Esophagus squamous epithelium (tissue), 5 donors: ENCODE measurements around the gene MFNG. TPM values are rescaled to one million over a fixed set of nuclear protein-coding genes. Genes with fewer than 3 reads are reported as not detected.

ENCODE experiments used
- DNase-seq: peaks from one replicate; lab custom pipeline; 2025; lab: John Stamatoyannopoulos, UW
- H3K27ac ChIP-seq, 4 donors: fragments of 200-600 bp; sonication (generic); one replicate each; pipeline ENCODE4 v1.5.1; 2016 to 2019; ENCODE audit warnings: mild to moderate bottlenecking in 1 of 4
- H3K27me3 ChIP-seq, 4 donors: fragments of 200-600 bp; sonication (generic); 1 replicate in 3 of 4; 2 replicates in 1 of 4; pipeline versions ENCODE4 v1.5.1 to v1.6.0; 2017 to 2021; ENCODE audit warnings: antibody characterized with exemption in 1 of 4
- H3K36me3 ChIP-seq, 3 donors: fragments of 200-600 bp; sonication (generic); one replicate each; pipeline ENCODE4 v1.5.1; 2016 to 2019
- H3K4me1 ChIP-seq, 3 donors: fragments of 200-600 bp; sonication (generic); one replicate each; pipeline ENCODE4 v1.5.1; 2017 to 2019
- H3K4me3 ChIP-seq, 4 donors: fragments of 200-600 bp; sonication (generic); 1 replicate in 3 of 4; 2 replicates in 1 of 4; pipeline ENCODE4 v1.5.1; 2016 to 2019; ENCODE audit warnings: mild to moderate bottlenecking in 2 of 4, moderate library complexity in 1 of 4
- H3K9me3 ChIP-seq, 3 donors: fragments of 200-600 bp; sonication (generic); one replicate each; pipeline ENCODE4 v1.5.1; 2016 to 2019
- CTCF ChIP-seq, 6 experiments: fragments of 450-650 bp in 4 of 6; fragments of 200-600 bp in 2 of 6; sonication (generic) in 2 of 6; IDR thresholded peaks; one replicate each; pipeline ENCODE4 v1.5.1; 2016 to 2019; ENCODE audit warnings: antibody characterized with exemption in 6 of 6, mild to moderate bottlenecking in 4 of 6, moderate library complexity in 4 of 6
- POLR2A ChIP-seq, 4 donors: fragments of 450-650 bp; IDR thresholded peaks; one replicate each; pipeline ENCODE4 v1.6.1; 2017; ENCODE audit warnings: antibody characterized with exemption in 4 of 4, mild to moderate bottlenecking in 4 of 4, moderate library complexity in 3 of 4
- WGBS, 2 donors: methylation state at CpG; one replicate each; pipeline ENCODE4 v1.1.5; 2018; 5-methylcytosine and 5-hydroxymethylcytosine counted together
- intact Hi-C: fragments of 100-400 bp; cut with DNase I; formaldehyde crosslinking; loops from one replicate; pipeline ENCODE4 v1.15.0; 2022
- total RNA-seq, 4 donors: library from RNA; depleted of rRNA; stranded (reverse); fragments of >200 nt; gene quantifications; one replicate each; pipeline ENCODE4 v1.1.0, GENCODE V29; 2016
- donor health status: DM: yes; HTN: yes; CAD: no.

MFNG gene
- total RNA-seq, 4 donors from 2014 or later = 3.8 to 10.3 (median 7.9) TPM

DNA sequence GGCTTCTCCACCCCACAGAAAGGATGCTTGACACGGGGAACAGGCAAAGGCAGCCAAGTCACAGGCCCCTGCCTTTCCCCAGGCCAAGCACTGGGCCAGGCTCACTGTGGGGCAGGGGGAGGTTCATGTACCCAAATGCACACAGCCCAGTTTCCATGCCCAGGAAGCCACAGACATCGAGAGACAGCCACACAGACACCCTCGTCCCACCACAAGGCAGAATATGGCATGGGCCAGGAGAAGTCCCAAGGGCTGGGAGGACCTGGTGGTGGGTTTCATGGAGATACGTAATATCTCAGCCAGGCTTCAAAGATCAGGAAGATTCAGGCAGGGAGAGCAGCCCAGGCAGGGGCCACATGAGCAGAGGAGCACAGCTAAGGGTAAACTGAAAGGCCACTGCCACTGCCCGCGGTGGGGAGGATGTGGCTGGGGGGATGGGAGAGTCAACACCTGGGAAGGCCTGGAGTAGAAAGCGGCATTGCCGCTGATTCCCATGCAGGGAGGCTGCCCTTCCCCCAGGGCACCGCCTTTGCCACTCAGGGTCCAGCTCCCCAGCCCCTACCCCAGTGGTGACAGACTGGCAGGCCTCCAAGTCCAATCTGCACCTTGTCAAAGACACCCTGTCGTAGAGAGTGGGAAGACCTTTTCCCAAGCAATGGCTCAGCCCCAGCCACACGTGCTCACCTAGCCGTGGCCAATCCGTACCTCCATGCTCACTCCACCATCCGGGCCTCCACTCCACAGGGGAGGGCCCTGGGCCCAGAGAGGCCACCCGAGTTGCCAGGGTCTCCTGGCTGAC lies 2.4 kb upstream of the MFNG start:
- TF ChIP-seq CTCF (IDR thresholded peaks at IDR 0.05) (no peak), POLR2A (IDR thresholded peaks at IDR 0.05) (no peak)
- Histone ChIP-seq H3K36me3 (peaks cover 0 to 25% (median 0%) of the 10 kb centered on the region in 3 donors), H3K4me1 (peaks cover 5 to 26% (median 19%) of the 10 kb centered on the region in 3 donors), H3K9me3 (no peaks in the 10 kb centered on the region), H3K27me3 (peaks cover 0 to 28% (median 0%) of the 10 kb centered on the region in 4 donors), H3K4me3 (no peak overlapping the region), H3K27ac (no peak overlapping the region)
- 74 to 79% methylated on average over 6 to 11 of the region's 15 CpGs for WGBS, 2 donors
- DNase-seq = no peak
- intact Hi-C loops = no loop called here

DNA sequence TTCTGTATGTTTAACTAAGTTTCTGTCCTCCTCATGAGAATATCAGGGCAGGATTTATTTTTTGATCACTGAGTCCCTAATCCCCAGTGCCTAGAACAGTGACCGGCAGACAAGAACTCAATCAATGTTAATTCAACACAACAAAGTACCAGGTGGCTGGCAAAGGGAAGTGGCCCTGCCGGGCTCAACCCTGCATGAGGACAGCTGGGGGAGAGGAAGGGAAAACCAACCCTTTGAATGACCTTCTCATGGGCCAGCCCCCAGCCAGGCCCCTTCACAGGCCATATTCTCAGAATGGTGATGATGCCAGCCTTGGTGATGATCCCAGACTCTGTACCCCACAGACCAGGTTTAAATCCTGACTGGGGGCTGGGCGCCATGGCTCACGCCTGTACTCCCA lies 1.4 kb upstream of the MFNG start:
- no peak overlapping the region for H3K4me3 ChIP-seq
- peaks cover 0 to 28% (median 0%) of the 10 kb centered on the region in 4 donors for H3K27me3 ChIP-seq
- H3K4me1 ChIP-seq = peaks cover 6 to 35% (median 24%) of the 10 kb centered on the region in 3 donors
- intact Hi-C loops = no loop called here
- H3K36me3 ChIP-seq = peaks cover 0 to 21% (median 0%) of the 10 kb centered on the region in 3 donors
- no peak overlapping the region for H3K27ac ChIP-seq
- H3K9me3 ChIP-seq = no peaks in the 10 kb centered on the region
- no peak for TF ChIP-seq CTCF (IDR thresholded peaks at IDR 0.05)
- no peak for DNase-seq
- WGBS, 2 donors = 43 to 81% methylated on average over 2 to 4 of the region's 4 CpGs

DNA sequence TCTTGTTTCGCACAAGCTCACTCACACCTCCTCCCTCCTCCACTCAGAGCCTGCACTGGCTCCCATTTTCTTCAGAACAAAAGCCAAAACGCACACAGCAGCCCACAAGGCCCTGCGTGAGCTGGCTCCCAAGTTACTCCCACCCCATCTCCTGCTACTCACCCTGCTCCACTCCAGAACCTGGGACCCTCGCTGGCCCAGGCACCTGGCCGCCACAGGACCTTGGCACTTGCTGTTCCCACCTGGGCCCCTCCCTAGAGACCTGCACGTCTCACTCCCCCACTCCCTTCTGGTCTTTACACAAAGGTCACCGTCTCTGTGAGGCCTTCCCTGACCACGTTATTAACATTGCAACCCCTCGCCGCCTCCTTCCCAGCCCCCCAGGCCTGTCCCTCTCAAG lies 945 bp upstream of the MFNG start:
- peaks cover 6 to 35% (median 24%) of the 10 kb centered on the region in 3 donors for H3K4me1 ChIP-seq
- H3K27me3 ChIP-seq = peaks cover 0 to 28% (median 0%) of the 10 kb centered on the region in 4 donors
- 70 to 73% methylated on average over 10 of the region's 10 CpGs for WGBS, 2 donors
- H3K4me3 ChIP-seq = no peak overlapping the region
- H3K27ac ChIP-seq = peak overlapping the region in 1 of 4 donors; percentile 85
- TF ChIP-seq POLR2A (IDR thresholded peaks at IDR 0.05) (no peak), CTCF (IDR thresholded peaks at IDR 0.05) (no peak)
- intact Hi-C loops = no loop called here
- DNase-seq = no peak
- H3K9me3 ChIP-seq = no peaks in the 10 kb centered on the region
- peaks cover 0 to 17% (median 0%) of the 10 kb centered on the region in 3 donors for H3K36me3 ChIP-seq

- WGBS, 2 donors = 56 to 59% methylated on average over 7 to 9 of the region's 26 CpGs
- Histone ChIP-seq H3K4me3 (peak overlapping the region; percentile 30 to 66 (median 48)), H3K27ac (peak overlapping the region; percentile 64 to 91 (median 81)), H3K36me3 (peaks cover 0 to 9% (median 0%) of the 10 kb centered on the region in 3 donors), H3K9me3 (no peaks in the 10 kb centered on the region), H3K4me1 (peaks cover 6 to 35% (median 24%) of the 10 kb centered on the region in 3 donors), H3K27me3 (peaks cover 0 to 37% (median 0%) of the 10 kb centered on the region in 4 donors)
- intact Hi-C loops = no loop called here
- no peak for TF ChIP-seq POLR2A (IDR thresholded peaks at IDR 0.05)
- no peak for TF ChIP-seq CTCF (IDR thresholded peaks at IDR 0.05)
- no peak for DNase-seq
These were observed 575 bp downstream of the MFNG start for GRCh38 chr22:37485395-37486223.
